ENCODE results near the gene ACSL1.

ACSL1 gene

DNA sequence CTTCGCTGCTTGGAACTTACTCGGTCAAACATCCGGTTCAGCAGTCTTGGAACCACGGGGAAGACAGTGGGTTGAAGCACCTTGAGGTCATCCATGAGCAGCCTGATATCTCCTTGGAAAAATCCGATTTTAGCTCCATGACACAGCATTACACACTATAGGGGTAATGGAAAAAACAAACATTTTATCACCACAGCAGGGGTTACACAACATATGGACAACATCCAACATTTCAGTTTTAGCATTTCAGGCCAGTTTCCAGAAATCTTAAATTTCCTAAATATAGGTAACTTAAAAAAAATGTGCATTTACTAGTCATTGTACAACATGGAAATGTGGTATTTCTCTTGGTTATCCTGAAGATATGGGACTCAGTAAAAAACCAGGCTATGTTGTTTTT lies 57.5 kb downstream of the ACSL1 start:
- Histone ChIP-seq H3K27me3 (ENCODE audit: insufficient read depth, poor library complexity, severe bottlenecking) (no peaks in the 10 kb centered on the region), H3K4me3 (replicated peaks; ENCODE audit: insufficient read depth, low read length) (no peak overlapping the region), H3K27ac (replicated peaks) (no peak overlapping the region)
- TF ChIP-seq POLR2AphosphoS5 (IDR thresholded peaks at IDR 0.05; ENCODE audit: low read depth) = no peak
- DNase-seq (ENCODE audit: low read depth in 1 of 2, low spot score in 1 of 2) = no peak

DNA sequence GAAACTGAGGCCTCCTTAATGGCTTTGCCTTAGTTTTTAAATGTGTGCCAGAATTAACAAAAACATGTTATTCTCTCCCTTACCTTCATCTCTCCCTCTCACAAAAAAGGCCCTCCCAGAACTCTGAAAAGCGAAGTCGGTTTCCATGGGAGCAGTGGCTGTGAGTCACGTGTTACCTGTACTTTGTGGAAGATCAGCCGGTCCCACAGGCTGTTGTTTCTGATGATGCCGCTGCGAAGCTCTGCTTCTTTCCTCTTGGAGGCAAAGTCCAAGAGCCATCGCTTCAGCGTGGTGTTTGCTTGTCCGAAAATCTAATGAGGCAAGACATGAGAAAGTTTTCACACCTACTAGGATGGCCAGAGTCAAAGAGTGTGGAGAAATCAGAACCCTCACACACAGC lies 59.3 kb downstream of the ACSL1 start:
- TF ChIP-seq, protein P1, sequence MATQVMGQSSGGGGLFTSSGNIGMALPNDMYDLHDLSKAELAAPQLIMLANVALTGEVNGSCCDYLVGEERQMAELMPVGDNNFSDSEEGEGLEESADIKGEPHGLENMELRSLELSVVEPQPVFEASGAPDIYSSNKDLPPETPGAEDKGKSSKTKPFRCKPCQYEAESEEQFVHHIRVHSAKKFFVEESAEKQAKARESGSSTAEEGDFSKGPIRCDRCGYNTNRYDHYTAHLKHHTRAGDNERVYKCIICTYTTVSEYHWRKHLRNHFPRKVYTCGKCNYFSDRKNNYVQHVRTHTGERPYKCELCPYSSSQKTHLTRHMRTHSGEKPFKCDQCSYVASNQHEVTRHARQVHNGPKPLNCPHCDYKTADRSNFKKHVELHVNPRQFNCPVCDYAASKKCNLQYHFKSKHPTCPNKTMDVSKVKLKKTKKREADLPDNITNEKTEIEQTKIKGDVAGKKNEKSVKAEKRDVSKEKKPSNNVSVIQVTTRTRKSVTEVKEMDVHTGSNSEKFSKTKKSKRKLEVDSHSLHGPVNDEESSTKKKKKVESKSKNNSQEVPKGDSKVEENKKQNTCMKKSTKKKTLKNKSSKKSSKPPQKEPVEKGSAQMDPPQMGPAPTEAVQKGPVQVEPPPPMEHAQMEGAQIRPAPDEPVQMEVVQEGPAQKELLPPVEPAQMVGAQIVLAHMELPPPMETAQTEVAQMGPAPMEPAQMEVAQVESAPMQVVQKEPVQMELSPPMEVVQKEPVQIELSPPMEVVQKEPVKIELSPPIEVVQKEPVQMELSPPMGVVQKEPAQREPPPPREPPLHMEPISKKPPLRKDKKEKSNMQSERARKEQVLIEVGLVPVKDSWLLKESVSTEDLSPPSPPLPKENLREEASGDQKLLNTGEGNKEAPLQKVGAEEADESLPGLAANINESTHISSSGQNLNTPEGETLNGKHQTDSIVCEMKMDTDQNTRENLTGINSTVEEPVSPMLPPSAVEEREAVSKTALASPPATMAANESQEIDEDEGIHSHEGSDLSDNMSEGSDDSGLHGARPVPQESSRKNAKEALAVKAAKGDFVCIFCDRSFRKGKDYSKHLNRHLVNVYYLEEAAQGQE (IDR thresholded peaks at IDR 0.05; ENCODE audit: insufficient replicate concordance, low read depth) = no peak
- TF ChIP-seq CTCF (IDR thresholded peaks at IDR 0.05; ENCODE audit: insufficient read depth, low read length) (no peak), SPI1 (IDR thresholded peaks at IDR 0.05; ENCODE audit: borderline replicate concordance, low read depth) (no peak), GABPA (IDR thresholded peaks at IDR 0.05; ENCODE audit: low read depth) (no peak), POLR2AphosphoS5 (IDR thresholded peaks at IDR 0.05; ENCODE audit: low read depth) (no peak)
- no peak for DNase-seq (ENCODE audit: low read depth in 1 of 2, low spot score in 1 of 2)
- no peaks in the 10 kb centered on the region for H3K27me3 ChIP-seq (ENCODE audit: insufficient read depth, poor library complexity, severe bottlenecking)
- H3K4me3 ChIP-seq (replicated peaks; ENCODE audit: insufficient read depth, low read length) = no peak overlapping the region
- no peak overlapping the region for H3K27ac ChIP-seq (replicated peaks)

- TF ChIP-seq SPI1 (IDR thresholded peaks at IDR 0.05; ENCODE audit: borderline replicate concordance, low read depth) (no peak), CTCF (IDR thresholded peaks at IDR 0.05; ENCODE audit: insufficient read depth, low read length) (no peak), GABPA (IDR thresholded peaks at IDR 0.05; ENCODE audit: low read depth) (no peak), POLR2AphosphoS5 (IDR thresholded peaks at IDR 0.05; ENCODE audit: low read depth) (no peak)
- TF ChIP-seq, protein P1 (IDR thresholded peaks at IDR 0.05; ENCODE audit: insufficient replicate concordance, low read depth) = no peak
- Histone ChIP-seq H3K4me3 (replicated peaks; ENCODE audit: insufficient read depth, low read length) (no peak overlapping the region), H3K27me3 (ENCODE audit: insufficient read depth, poor library complexity, severe bottlenecking) (no peaks in the 10 kb centered on the region), H3K27ac (replicated peaks) (no peak overlapping the region)
- DNase-seq (ENCODE audit: low read depth in 1 of 2, low spot score in 1 of 2) = no peak
Observed at GRCh38 chr4:184765473-184766340, 60.1 kb downstream of the ACSL1 start.

- Histone ChIP-seq H3K4me3 (replicated peaks; ENCODE audit: insufficient read depth, low read length) (no peak overlapping the region), H3K27me3 (ENCODE audit: insufficient read depth, poor library complexity, severe bottlenecking) (no peaks in the 10 kb centered on the region), H3K27ac (replicated peaks) (no peak overlapping the region)
- TF ChIP-seq POLR2AphosphoS5 (IDR thresholded peaks at IDR 0.05; ENCODE audit: low read depth) (no peak), CTCF (IDR thresholded peaks at IDR 0.05; ENCODE audit: insufficient read depth, low read length) (no peak), GABPA (IDR thresholded peaks at IDR 0.05; ENCODE audit: low read depth) (no peak), SPI1 (IDR thresholded peaks at IDR 0.05; ENCODE audit: borderline replicate concordance, low read depth) (no peak)
- TF ChIP-seq, protein P1 (IDR thresholded peaks at IDR 0.05; ENCODE audit: insufficient replicate concordance, low read depth) = no peak
- no peak for DNase-seq (ENCODE audit: low read depth in 1 of 2, low spot score in 1 of 2)
Observed at GRCh38 chr4:184764601-184765000, 61.2 kb downstream of the ACSL1 start.

All from HL-60 (cell line).